PC-9 (cell line): Measurements from ENCODE around the gene CTTNBP2. TPM values are rescaled to one million over a fixed set of nuclear protein-coding genes. Genes with fewer than 3 reads are reported as not detected.

Experiments used
- BruUV-seq: library from RNA; stranded (reverse); fragments of 400-500 nt; replicated peaks from 2 replicates; lab custom pipeline; 2021; lab: Mats Ljungman, UMichigan
- CTCF ChIA-PET: fragments of 300-600 bp; sonication (Branson Sonifier 250); formaldehyde crosslinking; loops from one replicate; lab custom pipeline; 2022; ENCODE audit warnings: antibody characterized with exemption; lab: Charles Lee
- POLR2A ChIA-PET: fragments of 300-600 bp; sonication (Branson Sonifier 250); formaldehyde crosslinking; loops from one replicate; lab custom pipeline; 2022; ENCODE audit warnings: antibody characterized with exemption; ENCODE audit not compliant: unreplicated experiment; lab: Charles Lee
- DNase-seq, 2 experiments: peaks; one replicate each; pipeline versions ENCODE4 v3.0.0 to v3.0.0-alpha.2; 2015 to 2022; ENCODE audit warnings: mixed read lengths in 1 of 2
- H2AFZ ChIP-seq: fragments of 200-600 bp; sonication (generic); 2 replicates; pipeline ENCODE4 v1.8.1; 2017; ENCODE audit warnings: antibody characterized with exemption
- H3F3A ChIP-seq: fragments of 200-600 bp; sonication (generic); 2 replicates; pipeline ENCODE4 v1.8.1; 2017; ENCODE audit warnings: antibody characterized with exemption, mild to moderate bottlenecking, low read depth; ENCODE audit not compliant: insufficient read depth
- H3K27ac ChIP-seq: fragments of 200-600 bp; sonication (generic); 2 replicates; pipeline ENCODE4 v1.6.1; 2016; ENCODE audit warnings: mixed run types
- H3K27me3 ChIP-seq: fragments of 200-600 bp; sonication (generic); 2 replicates; pipeline ENCODE4 v1.6.1; 2016; ENCODE audit warnings: low read depth, mixed run types; ENCODE audit not compliant: insufficient read depth
- H3K36me3 ChIP-seq: fragments of 200-600 bp; sonication (generic); 2 replicates; pipeline ENCODE4 v1.6.1; 2016; ENCODE audit warnings: low read depth, mixed run types
- H3K4me1 ChIP-seq: fragments of 200-600 bp; sonication (generic); replicated peaks from 2 replicates; pipeline ENCODE4 v1.6.1; 2016; ENCODE audit warnings: mixed run types; ENCODE audit not compliant: insufficient read depth
- H3K4me2 ChIP-seq: fragments of 200-600 bp; sonication (generic); 2 replicates; pipeline ENCODE4 v1.6.1; 2017; ENCODE audit warnings: mixed run types
- H3K4me3 ChIP-seq: fragments of 200-600 bp; sonication (generic); 2 replicates; pipeline ENCODE4 v1.6.1; 2016; ENCODE audit warnings: mixed run types
- H3K79me2 ChIP-seq: fragments of 200-600 bp; sonication (generic); 2 replicates; pipeline ENCODE4 v1.6.1; 2017; ENCODE audit warnings: low read depth, mixed run types
- H3K9me2 ChIP-seq: fragments of 200-600 bp; sonication (generic); 2 replicates; pipeline ENCODE4 v1.8.1; 2017; ENCODE audit warnings: mild to moderate bottlenecking; ENCODE audit not compliant: insufficient read depth
- H3K9me3 ChIP-seq: fragments of 200-600 bp; sonication (generic); 2 replicates; pipeline ENCODE4 v1.8.1; 2016; ENCODE audit warnings: low read depth; ENCODE audit not compliant: insufficient read depth
- H4K20me1 ChIP-seq: fragments of 200-600 bp; sonication (generic); 2 replicates; pipeline ENCODE4 v1.8.1; 2017; ENCODE audit not compliant: insufficient read depth
- CTCF ChIP-seq: fragments of 200-600 bp; sonication (generic); conservative IDR thresholded peaks from 2 replicates; pipeline ENCODE4 v1.6.1; 2017; ENCODE audit warnings: mixed run types, antibody characterized with exemption, mild to moderate bottlenecking, moderate library complexity
- EZH2 ChIP-seq: fragments of 200-600 bp; sonication (generic); IDR thresholded peaks from 2 replicates; pipeline ENCODE4 v1.8.0; 2017; ENCODE audit warnings: antibody characterized with exemption, low read depth
- intact Hi-C: fragments of 100-400 bp; cut with micrococcal nuclease; formaldehyde crosslinking; loops from one replicate; pipeline ENCODE4 v1.10.0; 2022; ENCODE audit not compliant: unreplicated experiment
- total RNA-seq: library from RNA; stranded (reverse); gene quantifications from 2 replicates; pipeline ENCODE4 v1.2.3, GENCODE V29; 2021

Gene CTTNBP2
- total RNA-seq, 1 experiment from 2014 or later, result not detected

GRCh38 chr7:117875566-117875965, 2.3 kb upstream of the CTTNBP2 start:
- no peaks in the 10 kb centered on the region for H3K36me3 ChIP-seq
- H3K4me3 ChIP-seq, result no peak overlapping the region
- ChIA-PET POLR2A (no interaction called here), CTCF (no interaction called here)
- H2AFZ ChIP-seq, result no peak overlapping the region
- no TSS peak for BruUV-seq
- H3K9me3 ChIP-seq, result no peaks in the 10 kb centered on the region
- H3K9me2 ChIP-seq, result no peaks in the 10 kb centered on the region
- H3K79me2 ChIP-seq, result no peaks in the 10 kb centered on the region
- no peaks in the 10 kb centered on the region for H4K20me1 ChIP-seq
- no peak for DNase-seq
- TF ChIP-seq EZH2 (no peak), CTCF (no peak)
- no peak overlapping the region for H3K4me2 ChIP-seq
- no peak overlapping the region for H3K27ac ChIP-seq
- H3K4me1 ChIP-seq, result no peaks in the 10 kb centered on the region
- no peaks in the 10 kb centered on the region for H3F3A ChIP-seq
- no peaks in the 10 kb centered on the region for H3K27me3 ChIP-seq
- intact Hi-C loops, result loop anchor here (10.0 kb wide), 1 partner anchor 229 kb away; no protein-coding TSS in a partner anchor

GRCh38 chr7:117874191-117874700, 1.0 kb upstream of the CTTNBP2 start:
- Histone ChIP-seq H3F3A (no peaks in the 10 kb centered on the region), H3K9me2 (no peaks in the 10 kb centered on the region), H3K4me1 (no peaks in the 10 kb centered on the region), H3K9me3 (no peaks in the 10 kb centered on the region), H3K27ac (no peak overlapping the region), H3K36me3 (no peaks in the 10 kb centered on the region), H3K27me3 (no peaks in the 10 kb centered on the region), H2AFZ (no peak overlapping the region), H3K4me3 (no peak overlapping the region), H3K4me2 (no peak overlapping the region), H3K79me2 (no peaks in the 10 kb centered on the region), H4K20me1 (no peaks in the 10 kb centered on the region)
- DNase-seq, result no peak
- TF ChIP-seq EZH2 (no peak), CTCF (no peak)
- CTCF ChIA-PET, result no interaction called here
- POLR2A ChIA-PET, result no interaction called here
- intact Hi-C loops, result loop anchor here (10.0 kb wide), 1 partner anchor 231 kb away; no protein-coding TSS in a partner anchor
- BruUV-seq, result no TSS peak

GRCh38 chr7:117872561-117873309, 506 bp downstream of the CTTNBP2 start:
- Histone ChIP-seq H4K20me1 (no peaks in the 10 kb centered on the region), H3K4me2 (no peak overlapping the region), H3K9me3 (no peaks in the 10 kb centered on the region), H3K27me3 (no peaks in the 10 kb centered on the region), H3F3A (no peaks in the 10 kb centered on the region), H3K27ac (no peak overlapping the region), H2AFZ (no peak overlapping the region), H3K79me2 (no peaks in the 10 kb centered on the region), H3K36me3 (no peaks in the 10 kb centered on the region), H3K4me1 (no peaks in the 10 kb centered on the region), H3K9me2 (no peaks in the 10 kb centered on the region), H3K4me3 (no peak overlapping the region)
- BruUV-seq, result no TSS peak
- DNase-seq, result no peak
- TF ChIP-seq CTCF, result no peak
- no peak for TF ChIP-seq EZH2
- POLR2A ChIA-PET, result interaction anchor here (0.7 kb wide), 1 partner anchor 506 kb away, joined by 3 read pairs; no protein-coding TSS in a partner anchor
- CTCF ChIA-PET, result no interaction called here
- intact Hi-C loops, result loop anchor here (10.0 kb wide), 1 partner anchor 232 kb away; no protein-coding TSS in a partner anchor
